ENCODE results near the gene PPP2R2C.

PPP2R2C gene

GRCh38 chr4:6362243-6362885 is 110.0 kb downstream of the PPP2R2C start:
- H2AK5ac ChIP-seq (ENCODE audit: low read length, severe bottlenecking), result no peak overlapping the region
- no peak overlapping the region for H3K23ac ChIP-seq (ENCODE audit: low read length in 2 of 2)
- no peak overlapping the region for H2AFZ ChIP-seq (ENCODE audit: low read depth, low read length)
- H3K27me3 ChIP-seq (ENCODE audit: control insufficient read depth in 1 of 2, insufficient read depth in 1 of 2, low read length in 2 of 2), result peaks cover 29 to 44% of the 10 kb centered on the region in 2 experiments
- H3K14ac ChIP-seq (ENCODE audit: low read length in 2 of 2), result no peak overlapping the region
- H3K4me2 ChIP-seq (ENCODE audit: low read length, poor library complexity, severe bottlenecking), result no peak overlapping the region
- no peak overlapping the region for H3K18ac ChIP-seq (ENCODE audit: low read depth in 1 of 2, low read length in 2 of 2)
- no peak for DNase-seq
- H3K27ac ChIP-seq (ENCODE audit: low read length, poor library complexity, severe bottlenecking), result no peak overlapping the region
- H3K4ac ChIP-seq (ENCODE audit: low read depth in 1 of 2, low read length in 2 of 2), result no peak overlapping the region
- H2BK12ac ChIP-seq (ENCODE audit: low read length in 2 of 2), result no peak overlapping the region
- H2BK5ac ChIP-seq (ENCODE audit: low read depth, low read length, poor library complexity, severe bottlenecking), result no peak overlapping the region
- 56% methylated on average over 7 of the region's 7 CpGs for whole genome bisulfite sequencing
- no peaks in the 10 kb centered on the region for H3K36me3 ChIP-seq (ENCODE audit: control insufficient read depth in 1 of 2, insufficient read depth in 2 of 2, low read depth in 1 of 2, low read length in 2 of 2)
- no peak overlapping the region for H3K4me3 ChIP-seq (ENCODE audit: insufficient read depth in 1 of 2, low read depth in 1 of 2, low read length in 2 of 2)
- no peak overlapping the region for H4K8ac ChIP-seq (ENCODE audit: low read length)
- H4K91ac ChIP-seq (ENCODE audit: low read length), result no peak overlapping the region
- peaks cover 3% of the 10 kb centered on the region for H3K9me3 ChIP-seq (ENCODE audit: control insufficient read depth, low read length)
- no peak overlapping the region for H3K9ac ChIP-seq (ENCODE audit: low read length)
- H3K4me1 ChIP-seq (ENCODE audit: control insufficient read depth, insufficient read depth, low read depth, low read length), result no peaks in the 10 kb centered on the region
- H2BK120ac ChIP-seq (ENCODE audit: low read depth, low read length), result no peak overlapping the region
- H3K79me1 ChIP-seq (replicated peaks; ENCODE audit: low read length, poor library complexity, severe bottlenecking), result no peaks in the 10 kb centered on the region
- no peak overlapping the region for H2BK15ac ChIP-seq (ENCODE audit: low read depth, poor library complexity, severe bottlenecking)

- no peak overlapping the region for H3K4me3 ChIP-seq (ENCODE audit: insufficient read depth in 1 of 2, low read depth in 1 of 2, low read length in 2 of 2)
- H3K14ac ChIP-seq (ENCODE audit: low read length in 2 of 2), result no peak overlapping the region
- 66% methylated on average over 4 of the region's 4 CpGs for whole genome bisulfite sequencing
- no peak overlapping the region for H4K8ac ChIP-seq (ENCODE audit: low read length)
- H3K36me3 ChIP-seq (ENCODE audit: control insufficient read depth in 1 of 2, insufficient read depth in 2 of 2, low read depth in 1 of 2, low read length in 2 of 2), result no peaks in the 10 kb centered on the region
- no peak overlapping the region for H2AFZ ChIP-seq (ENCODE audit: low read depth, low read length)
- H3K4me1 ChIP-seq (ENCODE audit: control insufficient read depth, insufficient read depth, low read depth, low read length), result no peaks in the 10 kb centered on the region
- no peak overlapping the region for H4K91ac ChIP-seq (ENCODE audit: low read length)
- peaks cover 24 to 32% of the 10 kb centered on the region in 2 experiments for H3K27me3 ChIP-seq (ENCODE audit: control insufficient read depth in 1 of 2, insufficient read depth in 1 of 2, low read length in 2 of 2)
- H2BK15ac ChIP-seq (ENCODE audit: low read depth, poor library complexity, severe bottlenecking), result no peak overlapping the region
- peak overlapping the region in 1 of 2 experiments; percentile 29 for H3K23ac ChIP-seq (ENCODE audit: low read length in 2 of 2)
- H2BK12ac ChIP-seq (ENCODE audit: low read length in 2 of 2), result no peak overlapping the region
- no peak overlapping the region for H3K4ac ChIP-seq (ENCODE audit: low read depth in 1 of 2, low read length in 2 of 2)
- H3K18ac ChIP-seq (ENCODE audit: low read depth in 1 of 2, low read length in 2 of 2), result no peak overlapping the region
- no peak overlapping the region for H2AK5ac ChIP-seq (ENCODE audit: low read length, severe bottlenecking)
- no peak overlapping the region for H3K4me2 ChIP-seq (ENCODE audit: low read length, poor library complexity, severe bottlenecking)
- no peak overlapping the region for H3K27ac ChIP-seq (ENCODE audit: low read length, poor library complexity, severe bottlenecking)
- H3K79me1 ChIP-seq (replicated peaks; ENCODE audit: low read length, poor library complexity, severe bottlenecking), result no peaks in the 10 kb centered on the region
- no peak overlapping the region for H3K9ac ChIP-seq (ENCODE audit: low read length)
- no peak for DNase-seq
- H2BK5ac ChIP-seq (ENCODE audit: low read depth, low read length, poor library complexity, severe bottlenecking), result no peak overlapping the region
- no peak overlapping the region for H2BK120ac ChIP-seq (ENCODE audit: low read depth, low read length)
- peaks cover 3% of the 10 kb centered on the region for H3K9me3 ChIP-seq (ENCODE audit: control insufficient read depth, low read length)
Observed at GRCh38 chr4:6361076-6361784, 111.2 kb downstream of the PPP2R2C start.

GRCh38 chr4:6360385-6360784 is 112.0 kb downstream of the PPP2R2C start:
- Histone ChIP-seq H3K4me1 (ENCODE audit: control insufficient read depth, insufficient read depth, low read depth, low read length) (no peaks in the 10 kb centered on the region), H4K91ac (ENCODE audit: low read length) (no peak overlapping the region), H4K8ac (ENCODE audit: low read length) (no peak overlapping the region), H2BK15ac (ENCODE audit: low read depth, poor library complexity, severe bottlenecking) (no peak overlapping the region), H2BK5ac (ENCODE audit: low read depth, low read length, poor library complexity, severe bottlenecking) (no peak overlapping the region), H3K79me1 (replicated peaks; ENCODE audit: low read length, poor library complexity, severe bottlenecking) (no peaks in the 10 kb centered on the region), H2AK5ac (ENCODE audit: low read length, severe bottlenecking) (no peak overlapping the region), H3K27ac (ENCODE audit: low read length, poor library complexity, severe bottlenecking) (no peak overlapping the region), H2AFZ (ENCODE audit: low read depth, low read length) (no peak overlapping the region), H3K4me3 (ENCODE audit: insufficient read depth in 1 of 2, low read depth in 1 of 2, low read length in 2 of 2) (no peak overlapping the region), H3K18ac (ENCODE audit: low read depth in 1 of 2, low read length in 2 of 2) (no peak overlapping the region), H3K27me3 (ENCODE audit: control insufficient read depth in 1 of 2, insufficient read depth in 1 of 2, low read length in 2 of 2) (peaks cover 24 to 28% of the 10 kb centered on the region in 2 experiments), H3K36me3 (ENCODE audit: control insufficient read depth in 1 of 2, insufficient read depth in 2 of 2, low read depth in 1 of 2, low read length in 2 of 2) (no peaks in the 10 kb centered on the region), H2BK120ac (ENCODE audit: low read depth, low read length) (no peak overlapping the region), H2BK12ac (ENCODE audit: low read length in 2 of 2) (no peak overlapping the region), H3K23ac (ENCODE audit: low read length in 2 of 2) (no peak overlapping the region), H3K14ac (ENCODE audit: low read length in 2 of 2) (no peak overlapping the region), H3K9me3 (ENCODE audit: control insufficient read depth, low read length) (peaks cover 3% of the 10 kb centered on the region), H3K9ac (ENCODE audit: low read length) (no peak overlapping the region), H3K4ac (ENCODE audit: low read depth in 1 of 2, low read length in 2 of 2) (no peak overlapping the region), H3K4me2 (ENCODE audit: low read length, poor library complexity, severe bottlenecking) (no peak overlapping the region)
- 52% methylated on average over 10 of the region's 10 CpGs for WGBS
- DNase-seq, result no peak

- no peak overlapping the region for H3K23ac ChIP-seq (ENCODE audit: low read length in 2 of 2)
- no peak overlapping the region for H2BK120ac ChIP-seq (ENCODE audit: low read depth, low read length)
- no peak overlapping the region for H2AFZ ChIP-seq (ENCODE audit: low read depth, low read length)
- H3K27me3 ChIP-seq (ENCODE audit: control insufficient read depth in 1 of 2, insufficient read depth in 1 of 2, low read length in 2 of 2), result peaks cover 23 to 24% of the 10 kb centered on the region in 2 experiments
- H3K14ac ChIP-seq (ENCODE audit: low read length in 2 of 2), result no peak overlapping the region
- no peaks in the 10 kb centered on the region for H3K36me3 ChIP-seq (ENCODE audit: control insufficient read depth in 1 of 2, insufficient read depth in 2 of 2, low read depth in 1 of 2, low read length in 2 of 2)
- no peak overlapping the region for H4K91ac ChIP-seq (ENCODE audit: low read length)
- no peak overlapping the region for H2BK5ac ChIP-seq (ENCODE audit: low read depth, low read length, poor library complexity, severe bottlenecking)
- H3K79me1 ChIP-seq (replicated peaks; ENCODE audit: low read length, poor library complexity, severe bottlenecking), result no peaks in the 10 kb centered on the region
- H3K4me2 ChIP-seq (ENCODE audit: low read length, poor library complexity, severe bottlenecking), result no peak overlapping the region
- H3K4me3 ChIP-seq (ENCODE audit: insufficient read depth in 1 of 2, low read depth in 1 of 2, low read length in 2 of 2), result no peak overlapping the region
- DNase-seq, result no peak
- H4K8ac ChIP-seq (ENCODE audit: low read length), result no peak overlapping the region
- H2AK5ac ChIP-seq (ENCODE audit: low read length, severe bottlenecking), result no peak overlapping the region
- no peaks in the 10 kb centered on the region for H3K4me1 ChIP-seq (ENCODE audit: control insufficient read depth, insufficient read depth, low read depth, low read length)
- H2BK12ac ChIP-seq (ENCODE audit: low read length in 2 of 2), result no peak overlapping the region
- no peak overlapping the region for H3K4ac ChIP-seq (ENCODE audit: low read depth in 1 of 2, low read length in 2 of 2)
- no peak overlapping the region for H3K9ac ChIP-seq (ENCODE audit: low read length)
- no peak overlapping the region for H3K27ac ChIP-seq (ENCODE audit: low read length, poor library complexity, severe bottlenecking)
- no peak overlapping the region for H3K18ac ChIP-seq (ENCODE audit: low read depth in 1 of 2, low read length in 2 of 2)
- no peak overlapping the region for H2BK15ac ChIP-seq (ENCODE audit: low read depth, poor library complexity, severe bottlenecking)
- 70% methylated on average over 9 of the region's 11 CpGs for WGBS
- H3K9me3 ChIP-seq (ENCODE audit: control insufficient read depth, low read length), result peaks cover 3% of the 10 kb centered on the region
Observed at GRCh38 chr4:6359536-6360308, 112.7 kb downstream of the PPP2R2C start.
